Heart left ventricle (tissue), 16 donors: Measurements from ENCODE around the gene ASB14. TPM values are rescaled to one million over a fixed set of nuclear protein-coding genes. Genes with fewer than 3 reads are reported as not detected.
A peak's percentile ranks its signal among the peaks of the same experiment; 100 is the strongest.

ENCODE experiments used
- ATAC-seq, 4 donors: fragments of 200-7000 bp; cut with Tn5 transposase; one replicate each; pipeline ENCODE4 v1.9.1; 2020 to 2022; ENCODE audit warnings: moderate library complexity in 4 of 4, mild to moderate bottlenecking in 3 of 4, moderate number of reproducible peaks in 1 of 4
- DNase-seq, 5 donors: peaks; one replicate each; pipeline ENCODE4 v3.0.0-alpha.2; 2020
- H3K27ac ChIP-seq, 12 donors: fragments of 200-600 bp; sonication (generic) in 4 of 12; one replicate each; pipeline versions ENCODE4 v1.5.0 to v1.8.0; 2016 to 2022; ENCODE audit warnings: mild to moderate bottlenecking in 2 of 12
- H3K27me3 ChIP-seq, 9 donors: fragments of 200-600 bp; sonication (generic) in 2 of 9; one replicate each; pipeline versions ENCODE4 v1.5.1 to v1.8.0; 2016 to 2022; ENCODE audit warnings: mild to moderate bottlenecking in 3 of 9
- H3K36me3 ChIP-seq, 9 donors: fragments of 200-600 bp; sonication (generic) in 2 of 9; one replicate each; pipeline versions ENCODE4 v1.5.0 to v1.8.0; 2018 to 2022; ENCODE audit warnings: mild to moderate bottlenecking in 2 of 9
- H3K4me1 ChIP-seq, 12 donors: fragments of 200-600 bp; sonication (generic) in 4 of 12; one replicate each; pipeline versions ENCODE4 v1.5.0 to v1.8.0; 2016 to 2022; ENCODE audit warnings: mild to moderate bottlenecking in 3 of 12
- H3K4me3 ChIP-seq, 12 donors: fragments of 200-600 bp; sonication (generic) in 4 of 12; one replicate each; pipeline versions ENCODE4 v1.5.0 to v1.8.0; 2017 to 2022; ENCODE audit warnings: mild to moderate bottlenecking in 9 of 12, moderate library complexity in 4 of 12
- H3K9me3 ChIP-seq, 12 donors: fragments of 200-600 bp; sonication (generic) in 4 of 12; one replicate each; pipeline versions ENCODE4 v1.5.0 to v1.8.0; 2016 to 2022; ENCODE audit warnings: mild to moderate bottlenecking in 1 of 12
- CTCF ChIP-seq, 12 donors: fragments of 200-600 bp; sonication (generic) in 4 of 12; IDR thresholded peaks; one replicate each; pipeline versions ENCODE4 v1.5.0 to v1.8.0; 2018 to 2022; ENCODE audit warnings: antibody characterized with exemption in 12 of 12, mild to moderate bottlenecking in 5 of 12
- POLR2A ChIP-seq, 2 donors: fragments of 450-650 bp; IDR thresholded peaks; one replicate each; pipeline ENCODE4 v1.6.1; 2017; ENCODE audit warnings: antibody characterized with exemption in 2 of 2, mild to moderate bottlenecking in 2 of 2, moderate library complexity in 2 of 2
- WGBS, 4 donors: extraction: QIAGEN DNeasy Blood & Tissue Kit in 2 of 4; methylation state at CpG; one replicate each; pipeline versions ENCODE4 v1.1.5 to v1.1.7; 2013 to 2018; 5-methylcytosine and 5-hydroxymethylcytosine counted together
- intact Hi-C, 10 donors: fragments of 100-400 bp; cut with DNase I; formaldehyde crosslinking; loops; one replicate each; pipeline versions ENCODE4 v1.11.1 to v1.14.2; 2022
- polyA plus RNA-seq, 2 donors: library from polyadenylated mRNA; stranded (reverse); fragments of 200-250 nt; gene quantifications; one replicate each; pipeline ENCODE4 v1.2.3, GENCODE V29; 2013
- total RNA-seq, 9 donors: library from RNA; depleted of rRNA in 2 of 9; stranded (reverse); fragments of >200 nt in 2 of 9; fragmentation: NEBNext Ultra II Directional in 3 of 9; extraction: Animal tissue kit (Norgen Biotek cat#: 25700) in 3 of 9; gene quantifications; one replicate each; pipeline versions ENCODE4 v1.1.0 to v1.2.4, GENCODE V29; 2016 to 2023
- donor health status: ischemic (EF 13 %, LVEDD 7.1; RV severe dilation, severe dysfunction).
- donor health status: healthy with polysubstance abuse.
- donor health status: DM: no; HTN: yes; CAD: no.
- donor health status: DM: no; HTN: no; CAD: no.
- donor health status: ischemic (EF 25% LVEDD 6.9; RV normal size, moderate dysfunction).
- donor health status: ischemic (EF 25% LVEDD 5.7; RV mildly dilated, moderate dysfunction).
- donor health status: healthy.
- donor health status: DM: yes; HTN: yes; CAD: no.
- donor health status: ischemic (EF 35%, LVEDD 5.7; RV mildly dilated, moderate dysfunction).
- donor health status: nonischemic (EF 11% LVEDD 7.7; RV severe dilation, severe dysfunction).
- donor health status: DM: yes; HTN: yes; CAD: no.
- donor health status: PGD.
- donor health status: ischemic (EF 29% LVEDD 5.4; RV normal size, mild dysfunction).
- donor health status: nonischemic (EF 23%, LVEDD 6.1; RV moderate dilation, normal function).

The ASB14 gene
- total and polyA plus RNA-seq, 11 donors = 0.01 to 29.2 (median 5.1) TPM

- ATAC-seq = no peak
- 88 to 93% (median 90%) methylated on average over 2 of the region's 2 CpGs for WGBS, 4 donors
- H3K36me3 ChIP-seq = peaks cover 3 to 100% (median 99%) of the 10 kb centered on the region in 9 donors
- intact Hi-C loops = loop anchor here in 1 of 10 donors (5.0 kb wide), 1 partner anchor 32 kb away; no protein-coding TSS in a partner anchor
- H3K27me3 ChIP-seq = no peaks in the 10 kb centered on the region
- TF ChIP-seq CTCF (IDR thresholded peaks at IDR 0.05) = no peak
- no peaks in the 10 kb centered on the region for H3K9me3 ChIP-seq
- H3K4me3 ChIP-seq = no peak overlapping the region
- H3K4me1 ChIP-seq = peaks cover 0 to 4% (median 0%) of the 10 kb centered on the region in 12 donors
- no peak for DNase-seq
- H3K27ac ChIP-seq = no peak overlapping the region
These were observed 47.5 kb downstream of the ASB14 start for GRCh38 chr3:57244946-57245345.

- ATAC-seq = no peak
- no peak overlapping the region for H3K27ac ChIP-seq
- no peaks in the 10 kb centered on the region for H3K27me3 ChIP-seq
- no peak for DNase-seq
- peaks cover 0 to 42% (median 28%) of the 10 kb centered on the region in 9 donors for H3K36me3 ChIP-seq
- intact Hi-C loops = no loop called here
- H3K4me3 ChIP-seq = no peak overlapping the region
- no peak for TF ChIP-seq POLR2A (IDR thresholded peaks at IDR 0.05)
- no peak for TF ChIP-seq CTCF (IDR thresholded peaks at IDR 0.05)
- no peaks in the 10 kb centered on the region for H3K9me3 ChIP-seq
- peaks cover 0 to 32% (median 6%) of the 10 kb centered on the region in 12 donors for H3K4me1 ChIP-seq
- WGBS, 4 donors = 86 to 90% (median 88%) methylated on average over 13 of the region's 13 CpGs
These were observed 57.6 kb downstream of the ASB14 start for GRCh38 chr3:57234613-57235575.

GRCh38 chr3:57233799-57234198 lies 58.7 kb downstream of the ASB14 start:
- Histone ChIP-seq H3K9me3 (no peaks in the 10 kb centered on the region), H3K4me3 (no peak overlapping the region), H3K27me3 (no peaks in the 10 kb centered on the region), H3K36me3 (peaks cover 0 to 31% (median 19%) of the 10 kb centered on the region in 9 donors), H3K4me1 (peaks cover 4 to 43% (median 16%) of the 10 kb centered on the region in 12 donors), H3K27ac (no peak overlapping the region)
- no peak for DNase-seq
- WGBS, 4 donors = 87 to 94% (median 91%) methylated on average over 2 of the region's 2 CpGs
- intact Hi-C loops = no loop called here
- TF ChIP-seq CTCF (IDR thresholded peaks at IDR 0.05) (no peak), POLR2A (IDR thresholded peaks at IDR 0.05) (no peak)
- ATAC-seq = no peak

- no peaks in the 10 kb centered on the region for H3K27me3 ChIP-seq
- H3K36me3 ChIP-seq = no peaks in the 10 kb centered on the region
- peaks cover 4 to 59% (median 27%) of the 10 kb centered on the region in 12 donors for H3K4me1 ChIP-seq
- TF ChIP-seq CTCF (IDR thresholded peaks at IDR 0.05) = no peak
- no peak for TF ChIP-seq POLR2A (IDR thresholded peaks at IDR 0.05)
- DNase-seq = no peak
- intact Hi-C loops = no loop called here
- H3K4me3 ChIP-seq = peak overlapping the region in 1 of 12 donors; percentile 97
- ATAC-seq = no peak
- no peaks in the 10 kb centered on the region for H3K9me3 ChIP-seq
- 75 to 87% (median 85%) methylated on average over 2 of the region's 2 CpGs for WGBS, 4 donors
- no peak overlapping the region for H3K27ac ChIP-seq
These were observed 62.5 kb downstream of the ASB14 start for GRCh38 chr3:57230006-57230405.
